ENCODE results near the gene MSRB1. TPM values are rescaled to one million over a fixed set of nuclear protein-coding genes. Genes with fewer than 3 reads are reported as not detected.

Gene MSRB1
- total and polyA plus RNA-seq, 9 of the 15 experiments (the other 6 are each of a cell fraction or from before 2014, with no cell fraction given) = 5.4 to 33.7 (median 25.7) TPM

- Histone ChIP-seq H3K9ac (ENCODE audit: insufficient read depth in 1 of 2, low read depth in 2 of 2, low read length in 2 of 2) (peak within 1 kb of the TSS in 1 of 2 experiments; percentile 70; a peak in 2 of 4 replicates), H3K36me3 (ENCODE audit: control insufficient read depth, insufficient read depth, low read length) (peaks cover 44% of the 10 kb centered on the region; the same call in 2 of the 3 replicates), H4K20me1 (replicated peaks; ENCODE audit: control insufficient read depth, insufficient read depth, low read length) (no peaks in the 10 kb centered on the region), H3K79me2 (ENCODE audit: control insufficient read depth, insufficient read depth, low read length) (peaks cover 16% of the 10 kb centered on the region), H3K9me1 (ENCODE audit: control insufficient read depth, insufficient read depth, low read length) (no peaks in the 10 kb centered on the region), H3K27ac (ENCODE audit: extremely low read depth, low read depth, low read length) (no peak within 1 kb of the TSS), H3K4me3 (no peak within 1 kb of the TSS), H3K4me1 (replicated peaks in 1 of 2; ENCODE audit: control insufficient read depth in 2 of 2, insufficient read depth in 2 of 2, low read length in 2 of 2) (peaks cover 6 to 84% of the 10 kb centered on the region in 2 experiments; a peak in 4 of 5 replicates), H3K4me2 (ENCODE audit: insufficient read depth, low read length) (no peak within 1 kb of the TSS), H3K27me3 (ENCODE audit: control insufficient read depth in 2 of 2, insufficient read depth in 2 of 2, low read length in 2 of 2) (no peaks in the 10 kb centered on the region), H3K9me3 (replicated peaks; ENCODE audit: control insufficient read depth, insufficient read depth, low read depth, low read length) (no peaks in the 10 kb centered on the region), H2AFZ (ENCODE audit: low read depth, low read length) (no peak within 1 kb of the TSS)
- intact Hi-C loops (cut with micrococcal nuclease) (no loop called here), in situ Hi-C loops (cut with MboI) (no loop called here)
- DNase-seq (ENCODE audit: extremely low read depth in 1 of 4, low spot score in 3 of 4) (no peak), FAIRE-seq (no peak), ATAC-seq (no peak)
- TF ChIP-seq ZNF785 (CRISPR knock-in tag; IDR thresholded peaks at IDR 0.05) (no peak), ZNF174 (CRISPR knock-in tag; IDR thresholded peaks at IDR 0.05) (no peak), ZBTB7A (IDR thresholded peaks at IDR 0.05; ENCODE audit: borderline replicate concordance, control insufficient read depth, low read depth, low read length) (no peak), ZNF277 (CRISPR knock-in tag; IDR thresholded peaks at IDR 0.05; ENCODE audit: borderline replicate concordance) (no peak), ZNF184 (CRISPR knock-in tag; IDR thresholded peaks at IDR 0.05) (no peak), MXD1 (CRISPR knock-in tag; IDR thresholded peaks at IDR 0.05; ENCODE audit: borderline replicate concordance, poor library complexity, severe bottlenecking) (no peak), POLR2AphosphoS2 (IDR thresholded peaks at IDR 0.05; ENCODE audit: low read length) (peak; percentile 69; the same call in 1 of the 2 replicates)
- no TSS peak for BruUV-seq (replicated peaks)
- ChIA-PET POLR2A (interaction anchor here (0.6 to 10.2 kb wide), 5 partner anchors 10 to 252 kb away, joined by 3 to 103 read pairs (median 4); partner anchors contain the start of genes RNF151, RPS2, TBL3 and TRAF7), CTCF (ENCODE audit: low intra/inter-chr PET ratio) (no interaction called here)
- 45% methylated on average over 6 of the region's 6 CpGs for WGBS (ENCODE audit: insufficient coverage, low coverage, missing lambda C conversion rate)
These were observed 38.4 kb upstream of the MSRB1 start, which contains the start of gene NOXO1 for GRCh38 chr16:1981398-1981836. Gene NOXO1, minus strand, starts transcription at chr16:1981469. Its CDS starts 290 bp downstream, at chr16:1981179.
